Measurements from ENCODE around the gene IQSEC1.

- TF ChIP-seq POLR2A (IDR thresholded peaks at IDR 0.05; ENCODE audit: extremely low read depth, insufficient read length) (no peak), CTCF (IDR thresholded peaks at IDR 0.05; ENCODE audit: low read depth, low read length) (no peak)
- TF ChIP-seq, protein P1, sequence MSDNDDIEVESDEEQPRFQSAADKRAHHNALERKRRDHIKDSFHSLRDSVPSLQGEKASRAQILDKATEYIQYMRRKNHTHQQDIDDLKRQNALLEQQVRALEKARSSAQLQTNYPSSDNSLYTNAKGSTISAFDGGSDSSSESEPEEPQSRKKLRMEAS (IDR thresholded peaks at IDR 0.05; ENCODE audit: low read depth, low read length): no peak
These were observed 120.7 kb downstream of the IQSEC1 start for GRCh38 chr3:12952343-12953200.
